ENCODE data around the gene FERMT3. TPM values are rescaled to one million over a fixed set of nuclear protein-coding genes. Genes with fewer than 3 reads are reported as not detected.

Gene FERMT3
- total and polyA plus RNA-seq, 2 of the 13 experiments (the other 11 are each of a cell fraction or from before 2014, with no cell fraction given), result 0.29 TPM; not detected in 1

- Histone ChIP-seq H4K20me1 (ENCODE audit: insufficient read depth, low read length) (no peaks in the 10 kb centered on the region), H3K4me2 (ENCODE audit: low read depth, low read length) (peak overlapping the region; percentile 88), H3K4me3 (replicated peaks in 1 of 3; ENCODE audit: insufficient read depth in 1 of 3, low read depth in 2 of 3, low read length in 3 of 3) (peak overlapping the region; percentile 94 to 96 (median 95)), H3K27me3 (ENCODE audit: control insufficient read depth in 1 of 2, insufficient read depth in 2 of 2, low read length in 2 of 2) (no peaks in the 10 kb centered on the region), H3K9ac (ENCODE audit: insufficient read depth, low read depth, low read length) (peak overlapping the region; percentile 51), H3K4me1 (ENCODE audit: insufficient read depth, low read length) (peaks cover 58% of the 10 kb centered on the region), H3K36me3 (replicated peaks in 1 of 2; ENCODE audit: control insufficient read depth in 1 of 2, insufficient read depth in 2 of 2, low read length in 2 of 2) (no peaks in the 10 kb centered on the region), H3K79me2 (ENCODE audit: insufficient read depth, low read length) (no peaks in the 10 kb centered on the region), H2AFZ (ENCODE audit: low read length) (no peak overlapping the region), H3K9me3 (ENCODE audit: low read length) (no peaks in the 10 kb centered on the region), H3K27ac (ENCODE audit: extremely low read length, insufficient read depth, low read length) (peak overlapping the region; percentile 75)
- TF ChIP-seq ZBTB10 (CRISPR knock-in tag; IDR thresholded peaks at IDR 0.05; ENCODE audit: borderline replicate concordance) (0 out of 2 replicates have a peak, but pooled peaks have one; percentile 3), ZBTB4 (CRISPR knock-in tag; IDR thresholded peaks at IDR 0.05; ENCODE audit: borderline replicate concordance) (0 out of 2 replicates have a peak, but pooled peaks have one; percentile 10), MIER3 (CRISPR knock-in tag; IDR thresholded peaks at IDR 0.05; ENCODE audit: borderline replicate concordance) (no peak), AGO2 (optimal IDR thresholded peaks at IDR 0.05; ENCODE audit: low read depth, low read length) (no peak), ZNF615 (CRISPR knock-in tag; IDR thresholded peaks at IDR 0.05; ENCODE audit: borderline replicate concordance) (0 out of 2 replicates have a peak, but pooled peaks have one; percentile 63), ZNF232 (CRISPR knock-in tag; IDR thresholded peaks at IDR 0.05; ENCODE audit: borderline replicate concordance) (peak; percentile 46; the same call in 1 of the 2 replicates), ZC3H13 (CRISPR knock-in tag; IDR thresholded peaks at IDR 0.05) (0 out of 2 replicates have a peak, but pooled peaks have one; percentile 1), NKX3-1 (CRISPR knock-in tag; IDR thresholded peaks at IDR 0.05) (0 out of 2 replicates have a peak, but pooled peaks have one; percentile 43), ZBTB38 (CRISPR knock-in tag; IDR thresholded peaks at IDR 0.05) (0 out of 2 replicates have a peak, but pooled peaks have one; percentile 4)
- CTCF ChIA-PET (ENCODE audit: low intra/inter-chr PET ratio, low total read pairs), result no interaction called here
- no peak for ATAC-seq
- 45% methylated on average over 8 of the region's 13 CpGs for WGBS (ENCODE audit: low lambda C conversion rate)
- BruUV-seq (replicated peaks), result no TSS peak
- FAIRE-seq, result no peak
- in situ Hi-C loops (cut with HindIII; ENCODE audit: extremely low pct_ligation_motif_present, low pct_unique_long_range_greater_than_20kb) (no loop called here), intact Hi-C loops (cut with micrococcal nuclease; ENCODE audit: unreplicated experiment) (no loop called here)
- DNase-seq (ENCODE audit: low spot score), result no peak
- POLR2A ChIA-PET, result interaction anchor here (1.3 to 2.6 kb wide), 2 partner anchors 11 kb away, joined by 6 to 8 read pairs; partner anchors contain the start of gene FKBP2
Observed at GRCh38 chr11:64229744-64230170, 23.2 kb downstream of the FERMT3 start.
